NCI-H1092 treated with DMSO at 0.1 percent for 48 hours (cell line): ENCODE measurements around the gene GRP.

Experiments
- DNase-seq: peaks from one replicate; lab custom pipeline; 2025; lab: John Stamatoyannopoulos, UW

Gene GRP

DNA sequence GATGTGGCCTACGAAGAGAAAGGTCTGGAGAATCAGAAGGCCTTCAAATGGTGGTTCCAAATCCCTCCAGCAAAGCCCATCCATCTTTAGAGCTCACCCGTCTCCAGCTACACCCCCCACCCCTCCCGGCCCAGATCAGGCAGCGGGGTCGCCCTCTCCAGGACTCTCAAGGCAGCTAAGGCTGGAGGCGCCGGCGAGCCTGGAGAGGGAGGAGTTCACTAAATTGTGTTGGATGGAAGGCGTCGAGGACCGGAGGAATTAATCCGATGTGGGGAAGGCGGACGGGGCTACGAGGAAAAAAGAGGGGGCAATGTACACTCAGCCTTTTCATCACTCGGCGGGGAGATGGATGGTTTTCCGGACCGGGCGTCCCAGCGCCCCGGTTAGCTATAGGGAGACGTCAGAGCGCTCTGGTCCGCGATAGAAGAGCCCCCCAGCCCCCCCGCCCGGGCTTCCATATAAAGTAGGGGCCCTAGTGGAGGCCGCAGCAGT, at the start of gene GRP:
Gene GRP, plus strand, starts transcription at position 487 of the 492 bp plus-strand sequence. CDS start 108 bp downstream, outside the sequence.
- peak; percentile 84 for DNase-seq

DNA sequence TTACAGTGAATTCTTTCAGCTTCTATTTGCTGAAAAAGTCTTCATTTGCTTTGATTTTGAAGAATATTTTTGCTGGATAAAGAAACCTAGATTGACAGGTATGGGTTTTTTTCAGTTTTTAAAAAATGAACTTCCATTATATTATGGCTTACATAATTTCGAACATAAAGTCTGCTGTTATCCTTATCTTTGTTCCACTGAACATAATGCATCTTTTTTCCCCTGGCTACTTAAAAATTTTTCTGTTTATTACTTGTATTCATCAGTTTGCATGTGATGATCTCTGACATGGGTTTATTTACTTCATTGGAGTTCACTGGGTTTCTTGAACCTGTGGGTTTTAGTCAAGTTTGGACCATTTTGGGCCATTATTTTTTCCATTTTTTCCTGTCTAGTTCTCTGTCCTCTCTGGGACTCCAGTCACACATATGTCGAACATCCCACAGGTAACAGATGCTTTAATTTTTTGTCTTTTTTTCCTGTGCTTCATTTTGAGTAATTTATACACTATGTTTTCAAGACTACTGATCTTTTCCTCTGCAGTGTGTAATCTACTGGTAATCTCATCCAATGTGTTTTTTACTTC, 47.2 kb upstream of the GRP start:
- no peak for DNase-seq

DNA sequence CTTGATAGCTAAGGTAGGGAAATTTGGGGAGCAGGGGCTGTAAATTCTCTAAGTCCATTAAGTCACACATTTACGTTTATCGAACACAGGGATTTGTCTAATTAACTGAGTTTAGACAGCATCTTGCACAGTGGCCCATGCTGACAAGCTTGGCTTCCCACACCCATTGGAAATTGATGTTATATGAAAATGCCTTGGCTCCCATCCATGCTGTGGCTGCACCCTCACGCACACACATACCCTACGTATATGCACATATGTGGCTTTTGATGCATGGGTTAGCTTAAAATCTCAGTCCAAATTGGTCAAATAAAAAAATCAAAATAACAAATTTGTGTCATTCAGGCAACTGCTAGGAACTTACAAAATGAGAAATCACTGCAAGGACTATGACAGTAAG, 42.5 kb upstream of the GRP start:
- no peak for DNase-seq

DNA sequence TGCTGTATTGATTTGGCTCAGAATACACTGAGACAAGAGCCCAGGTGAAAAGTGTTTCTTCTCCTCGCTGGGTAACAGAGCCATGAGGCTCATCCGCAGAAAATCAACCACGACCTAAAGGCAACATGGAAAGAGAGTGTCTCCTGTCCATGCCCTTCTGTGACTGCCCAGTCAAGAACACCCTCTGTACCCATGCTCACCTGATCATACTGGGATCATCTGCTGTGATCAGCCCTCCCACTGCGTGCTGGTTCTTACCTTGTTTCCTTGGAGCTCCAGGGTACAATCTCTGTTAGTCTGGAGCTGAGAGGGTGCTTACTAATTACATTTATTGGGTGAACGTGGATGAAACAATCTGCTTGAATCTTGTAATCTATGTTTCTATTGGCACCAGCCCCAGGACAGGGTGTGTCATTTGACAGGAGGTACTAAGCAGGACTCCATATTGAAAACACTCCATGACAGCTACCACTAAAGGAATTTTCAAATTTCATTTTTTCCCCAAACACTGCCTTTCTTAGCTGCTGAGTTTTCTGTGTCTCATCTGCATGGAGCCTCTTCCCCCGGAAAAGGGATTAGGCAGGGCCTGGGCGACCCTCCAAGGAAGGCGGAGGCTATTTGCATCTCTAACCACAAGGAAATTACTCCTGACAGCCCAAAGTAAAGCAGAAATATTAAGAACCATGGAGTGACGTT, 39.7 kb upstream of the GRP start:
- DNase-seq, result no peak

DNA sequence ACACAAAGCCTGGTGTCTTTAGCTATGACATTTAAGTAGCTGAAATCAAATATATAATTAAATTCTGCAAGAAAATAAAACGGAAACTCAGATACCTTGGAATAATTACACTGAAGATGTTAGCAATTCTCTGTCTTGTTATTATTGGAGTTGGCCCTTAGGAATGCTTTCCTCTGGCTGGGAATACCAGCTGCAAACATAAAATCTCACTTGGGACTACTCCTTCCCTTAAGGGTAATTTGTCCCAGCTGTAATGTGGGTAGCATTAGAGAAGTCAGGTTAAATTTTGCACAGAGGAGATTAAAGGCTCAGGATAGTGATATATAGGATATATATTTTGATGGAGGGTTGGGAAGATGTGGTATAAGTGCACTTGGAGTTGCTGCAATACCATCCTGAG, 37.3 kb upstream of the GRP start:
- DNase-seq, result no peak

DNA sequence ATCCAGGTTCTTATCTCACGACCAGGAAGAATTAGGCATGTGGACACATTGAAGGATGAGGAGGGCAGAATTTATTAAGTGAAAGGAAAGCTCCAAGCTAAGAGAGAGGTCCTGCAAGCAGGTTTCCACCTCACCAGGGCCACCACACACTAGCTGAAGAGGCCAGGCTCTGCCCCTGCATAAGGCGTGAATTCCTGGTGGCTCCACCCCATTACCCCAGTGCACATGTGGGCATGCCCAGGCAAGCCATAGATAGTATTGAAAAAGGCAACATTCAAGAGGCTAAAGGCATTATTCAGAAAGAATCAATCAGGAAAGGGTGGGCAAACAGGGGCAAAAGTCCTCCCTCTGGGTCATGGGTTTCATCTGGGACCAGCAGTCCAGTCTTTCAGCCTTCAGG, 30.9 kb upstream of the GRP start:
- DNase-seq, result no peak

DNA sequence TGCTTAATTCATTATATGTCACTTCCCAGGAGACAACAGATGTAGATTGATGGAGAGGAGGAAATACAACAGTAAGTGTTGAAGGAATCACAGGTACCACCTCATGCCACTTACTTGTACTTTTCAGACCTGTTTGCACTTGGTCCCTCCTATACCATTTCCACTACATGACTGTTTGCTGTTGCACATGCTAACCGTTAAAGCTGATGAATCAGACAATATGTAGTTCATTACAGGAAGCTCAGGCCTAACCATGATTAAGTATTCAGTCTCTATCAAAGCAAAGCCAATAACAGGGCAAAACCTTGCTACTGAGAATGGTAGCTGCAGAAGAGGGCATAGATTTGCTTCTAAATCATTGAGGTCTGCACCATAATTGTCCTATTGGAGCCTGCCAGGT, 30.2 kb upstream of the GRP start:
- DNase-seq, result no peak

DNA sequence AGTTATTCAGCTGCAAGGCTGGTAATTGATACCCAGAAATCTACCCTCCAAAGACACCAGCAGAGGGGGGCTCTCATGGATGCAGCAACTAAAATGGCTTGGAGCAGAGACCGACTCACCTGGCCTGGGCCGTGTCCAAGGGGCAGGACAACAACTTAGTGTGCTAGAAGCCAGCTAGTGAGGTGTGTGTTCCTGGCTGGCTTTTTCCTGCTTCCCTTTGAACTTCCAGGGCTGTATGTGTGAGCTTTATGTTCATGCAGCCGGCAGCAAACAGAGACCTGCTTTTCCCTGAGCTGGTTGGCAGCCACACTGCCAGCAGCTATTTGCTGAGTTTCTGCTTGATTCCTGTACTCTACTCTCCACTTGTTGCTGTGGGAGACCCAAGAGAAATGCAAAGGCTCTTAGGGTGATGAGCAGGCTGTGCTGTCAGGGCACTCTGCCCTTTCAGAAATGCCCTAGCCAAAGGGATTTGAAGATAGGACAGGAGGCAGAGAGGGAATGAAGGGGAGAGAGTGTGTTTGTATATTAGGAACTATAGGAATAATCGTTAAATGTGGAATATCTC, 23.7 kb upstream of the GRP start:
- DNase-seq, result no peak

DNA sequence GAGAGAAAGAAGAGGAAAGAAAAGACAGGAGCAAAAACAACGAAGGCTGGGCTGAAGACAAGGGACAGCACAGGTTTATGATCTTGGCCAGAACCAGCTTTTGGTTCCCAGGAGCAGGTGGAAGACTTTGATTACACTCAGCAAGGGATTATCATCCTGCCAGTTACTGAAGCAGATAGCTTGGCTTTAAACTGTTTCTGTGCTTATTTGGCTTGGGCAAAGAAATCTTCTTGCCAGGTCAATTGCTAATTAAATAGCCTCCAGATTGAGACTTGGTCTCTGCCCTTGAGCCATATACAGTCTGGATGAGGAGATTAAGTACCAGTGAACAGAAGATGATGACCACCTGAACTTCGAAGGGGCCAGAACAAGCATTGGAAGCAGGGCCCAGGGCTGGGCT, 22.3 kb upstream of the GRP start:
- no peak for DNase-seq

DNA sequence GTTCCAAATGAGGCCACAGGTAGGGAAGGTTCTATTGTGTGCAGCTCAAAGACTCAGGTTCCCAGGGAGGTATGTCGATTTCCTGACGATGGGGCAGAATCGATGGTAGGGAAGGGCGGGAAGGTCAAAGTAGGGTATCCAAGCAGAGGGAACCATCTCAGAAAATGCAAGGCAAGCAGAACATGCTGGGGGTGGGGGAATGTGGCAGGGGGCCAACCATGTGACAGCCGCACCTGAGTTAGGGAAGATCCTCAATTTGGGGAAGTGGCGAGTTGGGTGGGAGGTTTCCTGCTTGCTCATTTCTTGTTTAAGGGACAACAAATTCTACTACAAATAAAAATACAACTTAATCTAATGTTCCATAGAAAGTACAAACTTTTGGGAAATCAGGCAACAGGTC, 21.7 kb upstream of the GRP start:
- DNase-seq, result no peak

DNA sequence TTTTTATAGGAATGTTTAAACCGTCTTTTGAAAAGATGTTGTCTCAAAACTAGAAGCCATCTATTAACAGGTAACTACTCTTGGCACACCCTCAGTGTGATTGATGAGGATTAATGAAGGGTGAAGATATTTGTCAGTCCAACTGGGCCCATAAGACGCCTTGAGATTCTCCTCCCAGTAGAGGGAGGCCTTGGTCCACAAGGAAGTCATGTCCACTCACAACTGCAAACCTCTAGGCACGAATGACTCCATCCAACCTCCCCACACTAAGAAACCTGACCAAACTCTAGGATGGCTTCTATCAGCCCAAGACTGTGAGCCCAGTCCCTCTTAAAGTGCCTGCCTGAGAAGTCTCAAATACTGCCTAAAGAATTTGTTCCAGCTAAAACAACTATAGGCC, 19.2 kb upstream of the GRP start:
- peak; percentile 29 for DNase-seq

DNA sequence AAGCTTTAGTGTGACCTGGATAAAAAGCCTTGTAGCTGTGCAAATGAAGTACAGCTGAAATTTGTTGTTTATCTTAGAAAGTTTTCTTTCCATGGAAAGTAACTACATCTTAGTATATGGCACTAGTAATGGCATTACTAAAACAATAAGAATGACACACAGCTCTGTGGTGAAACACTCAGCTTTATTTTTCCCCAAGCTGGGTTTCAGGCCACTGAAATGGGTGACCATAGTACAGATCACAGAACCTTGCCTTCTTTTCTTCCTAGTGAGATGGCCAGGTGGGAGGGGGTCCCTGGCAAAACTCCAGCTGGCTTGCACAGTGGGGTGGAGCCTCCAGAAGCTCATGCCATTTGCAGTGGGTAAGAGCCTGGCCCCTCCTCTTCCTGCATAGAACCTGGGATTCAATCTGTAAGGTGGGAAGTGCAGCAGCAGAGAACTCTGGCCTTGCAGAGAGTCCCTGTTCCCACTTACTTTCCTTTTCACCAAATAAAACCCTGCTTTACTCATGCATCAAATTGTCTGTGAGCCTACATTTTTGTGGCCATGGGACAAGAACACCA, 17.6 kb upstream of the GRP start:
- peak; percentile 51 for DNase-seq

DNA sequence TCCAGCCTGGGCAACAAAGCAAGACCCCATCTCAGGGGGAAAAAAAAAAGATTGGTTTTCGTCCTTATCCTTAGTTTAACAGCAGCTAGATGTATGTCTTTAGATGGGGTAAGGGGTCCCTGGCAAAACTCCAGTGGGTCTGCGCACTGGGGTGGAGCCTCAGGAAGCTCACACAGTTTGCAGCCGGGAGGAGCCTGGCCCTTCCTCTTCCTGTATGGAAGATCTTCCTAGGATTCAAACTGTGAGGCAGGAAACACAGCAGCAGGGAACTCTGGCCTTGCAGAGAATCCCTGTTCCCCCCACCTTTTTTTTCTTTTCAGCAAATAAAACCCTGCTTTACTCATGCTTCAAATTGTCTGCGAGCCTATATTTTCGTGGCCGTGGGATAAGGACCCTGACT, 12.5 kb upstream of the GRP start:
- no peak for DNase-seq

DNA sequence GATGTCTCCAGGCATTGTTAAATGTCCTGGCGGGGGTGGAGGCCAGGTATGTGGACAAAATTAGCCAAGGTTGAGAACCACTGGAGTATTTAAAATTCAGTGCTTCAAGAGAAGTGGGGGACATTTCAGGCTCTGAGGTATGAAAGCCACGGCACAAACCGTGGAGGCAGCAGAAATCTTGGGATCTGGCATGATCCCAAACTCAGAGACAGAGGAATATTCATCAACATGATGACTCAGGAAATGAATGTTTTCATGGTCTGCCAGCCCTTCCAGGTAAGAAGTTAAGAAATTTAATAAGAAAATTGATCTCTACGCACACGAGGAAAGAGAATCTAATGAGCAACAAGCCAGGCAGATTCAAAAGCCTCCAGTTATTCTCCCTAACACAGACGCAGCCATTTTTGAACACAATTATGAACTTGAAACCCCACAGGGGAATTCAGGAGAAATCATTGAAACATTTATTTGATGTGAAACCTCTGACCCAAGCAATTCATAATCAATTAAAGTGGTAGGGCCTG, 11.3 kb upstream of the GRP start:
- DNase-seq, result peak; percentile 69

DNA sequence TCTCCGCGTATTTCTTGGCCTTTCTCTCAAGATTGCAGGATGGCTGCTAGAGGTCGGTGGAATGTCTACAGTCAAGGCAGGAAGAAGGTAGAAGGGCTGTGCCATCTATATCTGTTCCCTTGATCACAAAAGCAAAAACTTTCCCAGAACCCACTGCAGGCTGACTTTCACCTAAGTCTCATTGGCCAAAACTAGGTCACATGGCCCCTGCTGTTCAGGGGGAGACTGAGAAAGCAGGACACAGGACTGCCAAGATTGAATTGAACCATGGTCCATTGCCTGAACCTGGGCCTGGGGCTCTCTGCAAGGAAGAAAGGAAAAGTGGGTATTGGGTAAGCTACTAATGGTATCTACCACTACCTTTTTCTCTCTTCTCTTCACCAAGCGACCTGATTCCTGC, 9.7 kb upstream of the GRP start:
- no peak for DNase-seq

DNA sequence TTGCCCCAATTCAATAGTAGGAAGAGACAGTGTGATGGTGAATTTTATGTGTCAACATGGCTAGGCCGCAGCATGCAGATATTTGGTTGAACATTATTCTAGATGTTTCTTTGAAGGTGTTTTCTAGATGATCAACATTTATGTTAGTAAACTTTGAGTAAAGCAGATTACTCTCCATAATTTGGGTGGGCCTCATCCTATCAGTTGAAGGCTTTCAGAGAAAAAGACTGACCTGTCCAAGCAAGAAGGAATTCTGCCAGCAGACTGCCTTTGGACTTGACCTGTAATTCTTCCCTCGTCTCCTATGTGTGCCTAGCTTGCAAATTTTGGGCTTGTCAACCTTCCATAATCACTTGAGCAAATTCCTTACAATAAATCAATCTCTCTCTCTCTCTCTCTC, 8.3 kb upstream of the GRP start:
- DNase-seq, result no peak

DNA sequence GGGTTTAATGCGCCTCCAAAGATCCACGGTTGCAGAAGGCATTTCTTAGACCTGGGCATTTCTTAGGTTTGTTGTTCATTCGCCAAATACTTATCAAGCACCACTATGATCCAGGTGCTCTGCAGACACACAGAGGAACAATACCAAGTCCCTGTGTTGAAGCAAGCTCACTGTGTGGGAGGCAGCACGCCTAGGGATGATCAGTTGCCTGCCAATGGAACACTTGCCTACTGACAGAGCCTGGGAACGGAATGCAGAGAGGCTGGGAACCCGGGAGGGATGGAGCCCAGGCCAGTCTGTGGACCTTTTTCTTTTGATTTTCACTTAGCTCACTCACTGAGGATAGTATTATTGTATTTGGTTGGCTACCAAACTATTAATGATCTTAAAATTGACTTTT, 1.9 kb upstream of the GRP start:
- DNase-seq, result peak; percentile 77

DNA sequence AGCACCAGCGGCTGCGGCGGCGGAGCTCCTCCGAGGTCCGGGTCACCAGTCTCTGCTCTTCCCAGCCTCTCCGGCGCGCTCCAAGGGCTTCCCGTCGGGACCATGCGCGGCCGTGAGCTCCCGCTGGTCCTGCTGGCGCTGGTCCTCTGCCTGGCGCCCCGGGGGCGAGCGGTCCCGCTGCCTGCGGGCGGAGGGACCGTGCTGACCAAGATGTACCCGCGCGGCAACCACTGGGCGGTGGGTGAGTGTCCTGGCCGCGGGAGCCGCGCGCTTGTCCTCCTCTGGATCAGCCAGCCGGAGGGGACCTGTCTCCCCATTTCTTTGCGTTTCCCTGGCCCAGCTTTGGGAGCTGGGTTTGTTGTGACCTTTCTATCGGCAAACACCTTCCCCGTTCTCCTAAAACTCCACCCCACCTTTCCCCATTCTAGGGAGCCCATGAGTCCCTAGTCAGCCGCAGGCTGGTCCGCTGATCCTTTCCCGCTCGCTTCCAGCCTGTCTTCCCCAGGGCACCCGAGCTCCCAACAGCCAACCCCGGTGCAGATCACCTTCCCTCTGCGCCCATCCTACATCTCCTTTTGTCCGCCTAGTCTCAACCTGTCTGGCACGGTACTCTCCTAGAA, 316 bp downstream of the GRP start:
- DNase-seq, result peak; percentile 74

DNA sequence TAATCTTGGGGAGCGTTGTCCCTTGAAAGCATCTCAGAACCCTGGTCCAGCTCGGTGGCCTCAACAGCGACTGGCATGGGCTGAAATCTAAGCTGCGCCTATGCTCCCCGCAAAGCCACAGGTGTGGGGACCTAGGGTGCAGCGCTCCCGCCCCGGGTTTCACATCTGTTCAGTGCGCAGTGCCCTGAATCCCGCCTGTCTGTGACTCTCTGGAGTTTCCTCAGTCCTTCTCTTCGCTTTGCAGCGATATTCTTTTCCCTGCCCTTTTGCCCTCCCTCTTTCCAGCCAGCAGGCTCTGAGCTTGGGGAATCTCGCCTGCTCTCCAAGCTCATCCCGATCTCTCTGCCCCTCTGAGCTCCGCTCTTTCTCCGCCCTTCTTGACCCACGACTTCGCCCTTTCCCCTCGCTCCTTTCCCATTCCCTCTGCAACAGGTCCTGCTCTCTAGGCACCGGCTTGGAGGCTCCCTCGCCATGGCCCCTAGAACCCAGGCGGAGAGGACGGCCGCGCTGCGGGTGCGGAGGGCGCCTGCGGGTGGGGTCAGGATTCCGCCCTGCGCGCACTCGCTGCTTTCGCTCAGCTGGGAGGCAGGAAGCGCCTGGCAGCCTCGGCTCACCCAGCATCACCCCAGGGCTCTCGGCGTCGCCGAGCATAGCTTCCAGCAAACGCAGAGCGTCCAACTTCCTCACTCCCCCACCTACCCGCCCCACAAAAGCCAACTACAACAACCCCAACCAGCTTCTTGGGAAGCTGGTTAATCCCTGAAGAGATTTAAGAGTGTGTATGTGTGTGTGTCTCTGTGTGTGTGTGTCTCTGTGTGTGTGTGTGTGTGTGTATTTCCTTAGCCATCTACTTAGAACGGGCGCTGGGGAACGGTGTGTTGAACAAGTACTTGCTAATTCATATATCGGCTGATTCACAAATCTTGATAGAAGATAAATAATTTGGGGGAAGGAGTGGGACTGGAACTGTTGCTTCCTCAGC, 1.1 kb downstream of the GRP start:
- peak; percentile 70 for DNase-seq

DNA sequence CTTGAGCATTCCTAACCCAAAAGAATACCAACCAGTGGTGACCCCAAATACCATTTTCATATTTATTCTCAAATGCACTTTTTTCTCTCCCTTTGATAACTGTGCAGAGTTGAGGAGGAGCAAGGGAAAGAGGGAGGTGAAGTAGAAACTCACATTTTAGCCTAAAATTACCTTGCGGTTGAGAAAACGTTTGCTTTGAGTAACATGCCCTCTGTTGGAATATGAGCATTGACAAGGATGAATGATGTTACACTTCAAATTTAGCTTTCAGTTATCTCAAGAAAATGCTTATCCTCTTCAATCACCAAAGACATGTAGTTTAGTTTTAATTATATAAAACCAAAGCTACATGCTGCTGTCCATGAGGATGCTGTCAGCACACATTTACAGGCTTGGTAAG, 2.4 kb downstream of the GRP start:
- no peak for DNase-seq

DNA sequence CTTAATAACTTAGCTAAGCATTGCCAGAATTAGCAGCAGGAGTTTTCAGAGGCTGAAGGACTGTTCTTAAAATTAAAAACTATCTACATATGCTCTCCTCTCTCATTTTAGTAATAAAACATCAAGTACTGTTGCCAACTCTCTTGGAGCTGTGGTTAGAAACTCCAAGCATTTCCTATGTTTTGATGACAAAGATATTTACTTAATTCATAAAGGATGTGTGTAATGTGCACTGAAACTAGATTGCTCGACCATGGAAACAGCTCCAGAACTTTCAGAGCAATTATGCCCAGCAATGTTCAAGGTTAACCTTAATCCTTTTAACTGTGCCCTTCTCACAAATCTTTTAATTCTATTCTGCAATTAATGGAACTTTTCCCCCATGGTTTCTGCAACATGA, 8.4 kb downstream of the GRP start:
- DNase-seq, result no peak
